MCF 10A (cell line): Measurements from ENCODE around the gene AUTS2. TPM values are rescaled to one million over a fixed set of nuclear protein-coding genes. Genes with fewer than 3 reads are reported as not detected.

Experiments used
- BruUV-seq: library from RNA; stranded (reverse); fragments of 400-500 nt; replicated peaks from 2 replicates; lab custom pipeline; 2021; lab: Mats Ljungman, UMichigan
- CTCF ChIA-PET: fragments of 300-600 bp; sonication (Branson Sonifier 250); formaldehyde crosslinking; extraction: SDS; loops from one replicate; lab custom pipeline; 2021; ENCODE audit warnings: antibody characterized with exemption, inconsistent platforms; lab: Yijun Ruan, JAX
- POLR2A ChIA-PET: fragments of 300-600, 350-650 bp; sonication (Branson Sonifier 250); formaldehyde crosslinking; extraction: SDS; loops from one replicate; lab custom pipeline; 2020; ENCODE audit warnings: antibody characterized with exemption, inconsistent platforms; lab: Yijun Ruan, JAX
- DNase-seq: peaks from one replicate; pipeline ENCODE4 v3.0.0-alpha.2; 2018; ENCODE audit not compliant: unreplicated experiment
- H3K27ac Mint-ChIP-seq: one replicate; pipeline ENCODE4 v1.8.0; 2022; ENCODE audit warnings: mild to moderate bottlenecking, low read depth, mixed read lengths; ENCODE audit not compliant: unreplicated experiment
- H3K27me3 Mint-ChIP-seq: one replicate; pipeline ENCODE4 v1.8.0; 2022; ENCODE audit warnings: mixed read lengths; ENCODE audit not compliant: insufficient read depth, unreplicated experiment
- H3K36me3 Mint-ChIP-seq: one replicate; pipeline ENCODE4 v1.8.0; 2022; ENCODE audit warnings: mild to moderate bottlenecking, moderate library complexity, mixed read lengths; ENCODE audit not compliant: insufficient read depth, unreplicated experiment
- H3K4me1 Mint-ChIP-seq: one replicate; pipeline ENCODE4 v1.8.0; 2022; ENCODE audit warnings: mixed read lengths; ENCODE audit not compliant: insufficient read depth, unreplicated experiment
- H3K4me3 Mint-ChIP-seq: one replicate; pipeline ENCODE4 v1.8.0; 2022; ENCODE audit warnings: mild to moderate bottlenecking, moderate library complexity, mixed read lengths; ENCODE audit not compliant: unreplicated experiment
- H3K9me3 Mint-ChIP-seq: one replicate; pipeline ENCODE4 v1.8.0; 2022; ENCODE audit warnings: mixed read lengths; ENCODE audit not compliant: unreplicated experiment
- CTCF ChIP-seq: fragments of 200-600 bp; IDR thresholded peaks from one replicate; pipeline ENCODE4 v1.8.0; 2022; ENCODE audit warnings: antibody characterized with exemption, mild to moderate bottlenecking; ENCODE audit not compliant: unreplicated experiment
- intact Hi-C: fragments of 100-400 bp; cut with micrococcal nuclease; formaldehyde crosslinking; loops from 2 replicates; pipeline ENCODE4 v1.14.1; 2022
- total RNA-seq: library from RNA; stranded (reverse); gene quantifications from 2 replicates; pipeline ENCODE4 v1.2.3, GENCODE V29; 2022

AUTS2 gene
- total RNA-seq, 1 experiment from 2014 or later: 1.3 TPM

- BruUV-seq: no TSS peak
- DNase-seq: no peak
- no peaks in the 10 kb centered on the region for H3K27me3 Mint-ChIP-seq
- no peak for TF ChIP-seq CTCF
- intact Hi-C loops: no loop called here
- H3K9me3 Mint-ChIP-seq: peaks cover 24% of the 10 kb centered on the region
- H3K4me3 Mint-ChIP-seq: no peak overlapping the region
- CTCF ChIA-PET: no interaction called here
- H3K36me3 Mint-ChIP-seq: no peaks in the 10 kb centered on the region
- H3K4me1 Mint-ChIP-seq: no peaks in the 10 kb centered on the region
- POLR2A ChIA-PET: no interaction called here
- no peak overlapping the region for H3K27ac Mint-ChIP-seq
Measured at GRCh38 chr7:69791739-69792138, 193.5 kb downstream of the AUTS2 start.

- no TSS peak for BruUV-seq
- TF ChIP-seq CTCF: no peak
- Mint-ChIP-seq H3K27ac (no peak overlapping the region), H3K9me3 (peaks cover 18% of the 10 kb centered on the region), H3K4me3 (no peak overlapping the region), H3K36me3 (no peaks in the 10 kb centered on the region), H3K4me1 (no peaks in the 10 kb centered on the region), H3K27me3 (no peaks in the 10 kb centered on the region)
- intact Hi-C loops: no loop called here
- CTCF ChIA-PET: interaction anchor here (0.5 kb wide), 1 partner anchor 10 kb away, joined by 3 read pairs; no protein-coding TSS in a partner anchor
- POLR2A ChIA-PET: no interaction called here
- DNase-seq: no peak
Measured at GRCh38 chr7:69795932-69796331, 197.7 kb downstream of the AUTS2 start.

- BruUV-seq: no TSS peak
- no peak for TF ChIP-seq CTCF
- CTCF ChIA-PET: interaction anchor here (0.5 kb wide), 1 partner anchor 11 kb away, joined by 3 read pairs; no protein-coding TSS in a partner anchor
- no peak overlapping the region for H3K4me3 Mint-ChIP-seq
- POLR2A ChIA-PET: no interaction called here
- intact Hi-C loops: no loop called here
- no peaks in the 10 kb centered on the region for H3K4me1 Mint-ChIP-seq
- peaks cover 22% of the 10 kb centered on the region for H3K9me3 Mint-ChIP-seq
- H3K27me3 Mint-ChIP-seq: no peaks in the 10 kb centered on the region
- H3K27ac Mint-ChIP-seq: no peak overlapping the region
- H3K36me3 Mint-ChIP-seq: no peaks in the 10 kb centered on the region
- no peak for DNase-seq
Measured at GRCh38 chr7:69796416-69796815, 198.1 kb downstream of the AUTS2 start.

- no peaks in the 10 kb centered on the region for H3K27me3 Mint-ChIP-seq
- ChIA-PET CTCF (no interaction called here), POLR2A (no interaction called here)
- no peak overlapping the region for H3K27ac Mint-ChIP-seq
- no peaks in the 10 kb centered on the region for H3K36me3 Mint-ChIP-seq
- DNase-seq: no peak
- BruUV-seq: no TSS peak
- no peaks in the 10 kb centered on the region for H3K4me1 Mint-ChIP-seq
- H3K4me3 Mint-ChIP-seq: no peak overlapping the region
- H3K9me3 Mint-ChIP-seq: peaks cover 33% of the 10 kb centered on the region
- intact Hi-C loops: no loop called here
- no peak for TF ChIP-seq CTCF
Measured at GRCh38 chr7:69799048-69799697, 200.9 kb downstream of the AUTS2 start.
